Tongue (tissue), 2 donors: Measurements from ENCODE around the gene IRF2BP2. TPM values are rescaled to one million over a fixed set of nuclear protein-coding genes. Genes with fewer than 3 reads are reported as not detected.

Experiments used
- DNase-seq: peaks from one replicate; pipeline ENCODE4 v3.0.0-alpha.2; 2015
- total RNA-seq: library from RNA; depleted of rRNA; stranded (reverse); fragments of >200 nt; gene quantifications from one replicate; pipeline ENCODE4 v1.2.3, GENCODE V29; 2014

IRF2BP2 gene
- total RNA-seq, 1 donor from 2014 or later: 135 TPM

GRCh38 chr1:234582681-234583301, 27.2 kb downstream of the IRF2BP2 start:
- DNase-seq: peak; percentile 87

- DNase-seq: peak; percentile 41
These were observed 27.8 kb downstream of the IRF2BP2 start for GRCh38 chr1:234582186-234582585.

GRCh38 chr1:234581063-234581714, 28.8 kb downstream of the IRF2BP2 start:
- DNase-seq: no peak

GRCh38 chr1:234579967-234580366, 30.0 kb downstream of the IRF2BP2 start:
- no peak for DNase-seq

- no peak for DNase-seq
These were observed 31.2 kb downstream of the IRF2BP2 start for GRCh38 chr1:234578735-234579134.

GRCh38 chr1:234578087-234578486, 31.9 kb downstream of the IRF2BP2 start:
- DNase-seq: no peak

GRCh38 chr1:234573711-234574299, 36.2 kb downstream of the IRF2BP2 start:
- no peak for DNase-seq

GRCh38 chr1:234572966-234573365, 37.0 kb downstream of the IRF2BP2 start:
- no peak for DNase-seq

GRCh38 chr1:234571702-234572101, 38.3 kb downstream of the IRF2BP2 start:
- no peak for DNase-seq

GRCh38 chr1:234570329-234571120, 39.5 kb downstream of the IRF2BP2 start:
- no peak for DNase-seq

GRCh38 chr1:234568345-234568744, 41.6 kb downstream of the IRF2BP2 start:
- DNase-seq: no peak

GRCh38 chr1:234565132-234565531, 44.8 kb downstream of the IRF2BP2 start:
- DNase-seq: no peak

GRCh38 chr1:234564035-234565029, 45.6 kb downstream of the IRF2BP2 start:
- DNase-seq: no peak

GRCh38 chr1:234562334-234562733, 47.6 kb downstream of the IRF2BP2 start:
- no peak for DNase-seq

- no peak for DNase-seq
These were observed 48.7 kb downstream of the IRF2BP2 start for GRCh38 chr1:234561319-234561718.

- no peak for DNase-seq
These were observed 49.9 kb downstream of the IRF2BP2 start for GRCh38 chr1:234559902-234560676.

- no peak for DNase-seq
These were observed 50.7 kb downstream of the IRF2BP2 start for GRCh38 chr1:234559152-234559901.

- no peak for DNase-seq
These were observed 51.6 kb downstream of the IRF2BP2 start for GRCh38 chr1:234558330-234558836.

- no peak for DNase-seq
These were observed 53.6 kb downstream of the IRF2BP2 start for GRCh38 chr1:234556245-234556943.
